Transverse colon (tissue), 4 donors: Measurements from ENCODE around the gene CCNL2. TPM values are rescaled to one million over a fixed set of nuclear protein-coding genes. Genes with fewer than 3 reads are reported as not detected.
"Not testable (repeated sequence)": the region's sequence is repeated elsewhere in the genome, so short reads cannot be mapped to it uniquely, and the experiment has no call there.

Source experiments
- DNase-seq: peaks from one replicate; pipeline ENCODE4 v3.0.0-alpha.2; 2019
- H3K27ac ChIP-seq, 4 donors: fragments of 200-600 bp; sonication (generic); 2 replicates each; pipeline ENCODE4 v1.5.1; 2016 to 2018; ENCODE audit warnings: inconsistent platforms in 4 of 4
- H3K27me3 ChIP-seq: fragments of 200-600 bp; sonication (generic); 2 replicates; pipeline ENCODE4 v1.5.1; 2017; ENCODE audit warnings: inconsistent platforms
- H3K36me3 ChIP-seq, 4 donors: fragments of 200-600 bp; sonication (generic); 2 replicates each; pipeline ENCODE4 v1.5.1; 2017 to 2019; ENCODE audit warnings: inconsistent platforms in 4 of 4
- H3K4me1 ChIP-seq, 4 donors: fragments of 200-600 bp; sonication (generic); 2 replicates each; pipeline ENCODE4 v1.5.1; 2017 to 2020; ENCODE audit warnings: inconsistent platforms in 4 of 4
- H3K4me3 ChIP-seq, 4 donors: fragments of 200-600 bp; sonication (generic); 1 replicate in 1 of 4; 2 replicates in 3 of 4; pipeline versions ENCODE4 v1.5.1 to v1.6.1; 2017 to 2019; ENCODE audit warnings: inconsistent platforms in 4 of 4
- H3K9me3 ChIP-seq, 2 donors: fragments of 200-600 bp; sonication (generic); 2 replicates each; pipeline ENCODE4 v1.5.1; 2017 to 2019; ENCODE audit warnings: inconsistent platforms in 2 of 2
- CTCF ChIP-seq, 5 experiments: fragments of 200-600 bp in 3 of 5; fragments of 450-650 bp in 2 of 5; sonication (generic) in 3 of 5; IDR thresholded peaks; 1 replicate in 2 of 5; 2 replicates in 3 of 5; pipeline ENCODE4 v1.5.1; 2016 to 2017; ENCODE audit warnings: antibody characterized with exemption in 5 of 5, inconsistent platforms in 3 of 5, mild to moderate bottlenecking in 2 of 5, moderate library complexity in 1 of 5
- EP300 ChIP-seq: sonication (generic); formaldehyde crosslinking; IDR thresholded peaks from one replicate; pipeline ENCODE4 v1.6.1; 2017; ENCODE audit warnings: antibody characterized with exemption, low read depth
- POLR2A ChIP-seq: fragments of 450-650 bp; IDR thresholded peaks from one replicate; pipeline ENCODE4 v1.6.1; 2016; ENCODE audit warnings: antibody characterized with exemption, mild to moderate bottlenecking, moderate library complexity
- POLR2AphosphoS5 ChIP-seq, 3 donors: sonication (generic); formaldehyde crosslinking; IDR thresholded peaks; one replicate each; pipeline ENCODE4 v1.6.1; 2016; ENCODE audit warnings: antibody characterized with exemption in 3 of 3
- WGBS, 2 donors: methylation state at CpG; one replicate each; pipeline ENCODE4 v1.1.5; 2018; ENCODE audit warnings: low coverage in 1 of 2; 5-methylcytosine and 5-hydroxymethylcytosine counted together
- in situ Hi-C, 4 donors: fragments of 200-750 bp; cut with MboI; loops; one replicate each; pipeline versions ENCODE4 v1.15.0 to v1.15.1; 2017; ENCODE audit warnings: low sequenced_read_pairs in 3 of 4, low pct_ligation_motif_present in 1 of 4, low pct_unique_long_range_greater_than_20kb in 1 of 4
- intact Hi-C: fragments of 100-400 bp; cut with DNase I; formaldehyde crosslinking; loops from one replicate; pipeline ENCODE4 v1.15.1; 2023; ENCODE audit warnings: low total_unique reads
- total RNA-seq, 4 donors: library from RNA; depleted of rRNA; stranded (reverse); fragments of >200 nt; gene quantifications; one replicate each; pipeline ENCODE4 v1.1.0, GENCODE V29; 2016

CCNL2 gene
- 100 to 1,000 TPM; 169 to 657 (median 349) TPM for total RNA-seq

GRCh38 chr1:1399187-1399871 lies at the start of gene CCNL2:
Gene CCNL2, minus strand, starts transcription at chr1:1399335. Its CDS starts 29 bp downstream, at chr1:1399306.
- TF ChIP-seq POLR2AphosphoS5 (IDR thresholded peaks at IDR 0.05) (peak; percentile 75 to 84 (median 84)), POLR2A (peak; percentile 74), CTCF (IDR thresholded peaks at IDR 0.05) (peak; percentile 56 to 92 (median 70)), EP300 (no peak)
- intact Hi-C loops: no loop called here
- in situ Hi-C loops: no loop called here
- WGBS, 2 donors: 0% methylated on average over 46 of the region's 86 CpGs; no CpG with 5 or more reads in 1 of the 2 donors
- H3K27ac ChIP-seq: peak within 1 kb of the TSS; percentile 86 to 94 (median 89)
- no peaks in the 10 kb centered on the region for H3K27me3 ChIP-seq
- peak; percentile 99 for DNase-seq
- H3K36me3 ChIP-seq: peaks cover 0 to 22% (median 10%) of the 10 kb centered on the region in 4 donors
- H3K4me3 ChIP-seq: peak within 1 kb of the TSS; percentile 79 to 98 (median 93)
- peaks cover 15 to 32% (median 22%) of the 10 kb centered on the region in 4 donors for H3K4me1 ChIP-seq
- no peaks in the 10 kb centered on the region for H3K9me3 ChIP-seq

GRCh38 chr1:1446631-1447030 lies 47.5 kb upstream of the CCNL2 start:
- in situ Hi-C loops, H3K36me3 ChIP-seq, H3K4me1 ChIP-seq, H3K4me3 ChIP-seq, H3K27me3 ChIP-seq, H3K9me3 ChIP-seq, intact Hi-C loops, DNase-seq, H3K27ac ChIP-seq: not testable (repeated sequence)
- 89 to 93% methylated on average over 3 to 19 of the region's 19 CpGs for WGBS, 2 donors

- no peaks in the 10 kb centered on the region for H3K36me3 ChIP-seq
- peaks cover 18 to 28% (median 26%) of the 10 kb centered on the region in 4 donors for H3K4me1 ChIP-seq
- H3K9me3 ChIP-seq: no peaks in the 10 kb centered on the region
- no peak overlapping the region for H3K27ac ChIP-seq
- TF ChIP-seq CTCF (IDR thresholded peaks at IDR 0.05) (no peak), POLR2AphosphoS5 (IDR thresholded peaks at IDR 0.05) (no peak), EP300 (no peak), POLR2A (no peak)
- DNase-seq: no peak
- 68 to 89% methylated on average over 5 to 32 of the region's 32 CpGs for WGBS, 2 donors
- intact Hi-C loops: no loop called here
- H3K27me3 ChIP-seq: no peaks in the 10 kb centered on the region
- in situ Hi-C loops: no loop called here
- no peak overlapping the region for H3K4me3 ChIP-seq
These were observed 43.1 kb upstream of the CCNL2 start for GRCh38 chr1:1442069-1442770.

GRCh38 chr1:1441002-1441888 lies 42.1 kb upstream of the CCNL2 start:
- Histone ChIP-seq H3K27ac (peak overlapping the region in 1 of 4 donors; percentile 57), H3K4me3 (no peak overlapping the region), H3K4me1 (peaks cover 22 to 38% (median 35%) of the 10 kb centered on the region in 4 donors), H3K9me3 (no peaks in the 10 kb centered on the region), H3K27me3 (no peaks in the 10 kb centered on the region), H3K36me3 (no peaks in the 10 kb centered on the region)
- intact Hi-C loops: no loop called here
- WGBS, 2 donors: 27% methylated on average over 29 of the region's 29 CpGs; no CpG with 5 or more reads in 1 of the 2 donors
- DNase-seq: peak; percentile 62
- in situ Hi-C loops: no loop called here
- TF ChIP-seq CTCF (IDR thresholded peaks at IDR 0.05): peak; percentile 90 to 98 (median 93)
- TF ChIP-seq POLR2AphosphoS5 (IDR thresholded peaks at IDR 0.05): peak in 2 of 3 donors; percentile 17 to 31
- TF ChIP-seq EP300: no peak
- no peak for TF ChIP-seq POLR2A
